ENCODE measurements around the gene RASGRF2.

RASGRF2 gene

DNA sequence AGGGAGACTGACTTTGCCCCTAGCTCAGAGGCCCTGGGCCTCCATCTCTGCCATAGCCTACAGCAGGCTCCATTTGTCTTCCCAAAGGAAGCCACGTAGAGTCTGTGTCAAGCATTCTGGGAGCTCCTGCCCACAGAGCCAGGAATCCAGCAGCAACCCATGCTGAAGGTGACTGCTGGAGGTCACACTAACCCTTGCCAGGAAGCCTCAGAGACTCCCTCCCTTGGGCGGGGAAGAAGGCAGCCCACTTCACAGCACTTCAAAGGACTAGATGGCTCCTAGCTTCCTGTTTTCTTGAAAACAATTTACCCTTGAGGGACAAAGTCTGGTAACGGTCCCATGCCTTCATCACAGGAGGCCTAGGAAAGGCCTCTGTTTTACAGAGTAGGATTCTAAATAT is 274.6 kb downstream of the RASGRF2 start:
- H3K27ac ChIP-seq (ENCODE audit: low read depth, low read length) = peak overlapping the region; percentile 9
- H3K4me2 ChIP-seq (ENCODE audit: low read length) = no peak overlapping the region
- H3K18ac ChIP-seq (ENCODE audit: low read length) = no peak overlapping the region
- no peak overlapping the region for H4K12ac ChIP-seq (ENCODE audit: low read depth, low read length)
- H2AFZ ChIP-seq (ENCODE audit: insufficient read depth, low read length, poor library complexity) = no peak overlapping the region
- H3K4me1 ChIP-seq (ENCODE audit: control insufficient read depth in 1 of 2, insufficient read depth in 2 of 2, low read length in 2 of 2) = peaks cover 18 to 26% of the 10 kb centered on the region in 2 experiments
- no peaks in the 10 kb centered on the region for H3K79me2 ChIP-seq (ENCODE audit: control insufficient read depth, insufficient read depth, low read length, poor library complexity)
- H3K27me3 ChIP-seq (ENCODE audit: insufficient read depth, low read length) = no peaks in the 10 kb centered on the region
- H2BK5ac ChIP-seq (ENCODE audit: low read depth, low read length, poor library complexity) = no peak overlapping the region
- peak overlapping the region; percentile 18 for H4K8ac ChIP-seq (ENCODE audit: low read depth, low read length)
- no peak overlapping the region for H3K4me3 ChIP-seq (ENCODE audit: low read depth, low read length)
- peaks cover 0 to 3% of the 10 kb centered on the region in 2 experiments for H3K36me3 ChIP-seq (ENCODE audit: control insufficient read depth in 1 of 2, insufficient read depth in 2 of 2, low read length in 2 of 2)
- DNase-seq = no peak
- H2BK120ac ChIP-seq (ENCODE audit: insufficient read depth, low read length, poor library complexity) = no peak overlapping the region
- H2BK12ac ChIP-seq (ENCODE audit: low read length) = no peak overlapping the region
- no peak overlapping the region for H2AK5ac ChIP-seq (ENCODE audit: low read length)
- no CpG with 5 or more reads among the region's 3 CpGs for WGBS (ENCODE audit: extremely low coverage, insufficient coverage, insufficient read length)
- no peak overlapping the region for H3K9ac ChIP-seq (ENCODE audit: low read length)
- H3K23ac ChIP-seq (ENCODE audit: low read length) = no peak overlapping the region
- H3K9me3 ChIP-seq (ENCODE audit: insufficient read depth, low read depth, low read length) = no peaks in the 10 kb centered on the region
- H3K79me1 ChIP-seq (ENCODE audit: low read length) = peaks cover 7% of the 10 kb centered on the region
- no peak overlapping the region for H3K14ac ChIP-seq (ENCODE audit: low read length)
- H4K91ac ChIP-seq (ENCODE audit: low read depth, low read length) = no peak overlapping the region
- H3K4ac ChIP-seq (ENCODE audit: low read depth, low read length) = no peak overlapping the region

DNA sequence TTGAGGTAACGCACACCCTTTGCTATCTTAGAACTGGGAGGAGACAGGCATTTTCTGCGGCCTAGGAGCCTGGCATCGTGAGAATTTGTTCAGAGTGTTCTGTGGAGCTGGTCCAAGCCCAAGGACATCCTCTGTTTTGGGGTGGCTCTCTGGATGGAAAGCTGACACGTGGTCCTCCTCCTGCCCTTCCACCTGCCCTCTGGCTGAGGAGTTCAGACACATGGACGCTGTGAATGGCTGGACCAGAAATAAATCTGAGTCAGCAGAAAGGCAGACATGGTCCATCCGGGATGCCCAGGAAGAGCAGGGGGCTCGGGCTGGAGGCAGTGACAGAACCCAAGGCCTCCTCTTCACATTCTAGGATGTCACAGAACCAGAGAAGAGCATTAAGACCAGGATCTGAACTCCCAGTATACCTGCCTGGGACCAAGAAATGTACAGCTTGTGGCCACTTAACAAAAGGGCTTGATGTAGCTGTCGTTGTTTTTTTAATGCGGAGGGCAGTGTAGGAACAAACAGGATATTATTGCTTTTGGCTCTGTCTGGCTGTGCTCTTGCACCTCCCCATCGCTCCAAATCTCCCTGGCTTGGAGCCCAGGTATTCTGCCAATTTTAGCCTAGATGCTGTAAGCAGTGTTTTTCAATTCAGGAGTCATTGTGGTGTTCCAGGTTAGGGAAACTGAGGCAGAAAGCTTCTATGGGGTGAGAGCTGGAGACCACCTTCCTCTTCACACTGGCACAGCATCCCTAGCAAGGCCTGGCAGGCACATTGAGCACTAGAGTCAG is 275.3 kb downstream of the RASGRF2 start:
- Histone ChIP-seq H2AFZ (ENCODE audit: insufficient read depth, low read length, poor library complexity) (no peak overlapping the region), H3K4me3 (ENCODE audit: low read depth, low read length) (no peak overlapping the region), H4K12ac (ENCODE audit: low read depth, low read length) (no peak overlapping the region), H3K79me2 (ENCODE audit: control insufficient read depth, insufficient read depth, low read length, poor library complexity) (no peaks in the 10 kb centered on the region), H3K23ac (ENCODE audit: low read length) (no peak overlapping the region), H3K4ac (ENCODE audit: low read depth, low read length) (no peak overlapping the region), H3K18ac (ENCODE audit: low read length) (no peak overlapping the region), H3K9ac (ENCODE audit: low read length) (no peak overlapping the region), H3K79me1 (ENCODE audit: low read length) (peaks cover 7% of the 10 kb centered on the region), H4K91ac (ENCODE audit: low read depth, low read length) (no peak overlapping the region), H4K8ac (ENCODE audit: low read depth, low read length) (no peak overlapping the region), H2BK120ac (ENCODE audit: insufficient read depth, low read length, poor library complexity) (no peak overlapping the region), H2BK5ac (ENCODE audit: low read depth, low read length, poor library complexity) (no peak overlapping the region), H3K9me3 (ENCODE audit: insufficient read depth, low read depth, low read length) (peaks cover 2% of the 10 kb centered on the region), H3K14ac (ENCODE audit: low read length) (no peak overlapping the region), H3K27ac (ENCODE audit: low read depth, low read length) (no peak overlapping the region), H3K4me1 (ENCODE audit: control insufficient read depth in 1 of 2, insufficient read depth in 2 of 2, low read length in 2 of 2) (peaks cover 18 to 30% of the 10 kb centered on the region in 2 experiments), H2AK5ac (ENCODE audit: low read length) (no peak overlapping the region), H3K36me3 (ENCODE audit: control insufficient read depth in 1 of 2, insufficient read depth in 2 of 2, low read length in 2 of 2) (peaks cover 0 to 3% of the 10 kb centered on the region in 2 experiments), H3K27me3 (ENCODE audit: insufficient read depth, low read length) (no peaks in the 10 kb centered on the region), H3K4me2 (ENCODE audit: low read length) (no peak overlapping the region), H2BK12ac (ENCODE audit: low read length) (no peak overlapping the region)
- no CpG with 5 or more reads among the region's 10 CpGs for WGBS (ENCODE audit: extremely low coverage, insufficient coverage, insufficient read length)
- DNase-seq = no peak

DNA sequence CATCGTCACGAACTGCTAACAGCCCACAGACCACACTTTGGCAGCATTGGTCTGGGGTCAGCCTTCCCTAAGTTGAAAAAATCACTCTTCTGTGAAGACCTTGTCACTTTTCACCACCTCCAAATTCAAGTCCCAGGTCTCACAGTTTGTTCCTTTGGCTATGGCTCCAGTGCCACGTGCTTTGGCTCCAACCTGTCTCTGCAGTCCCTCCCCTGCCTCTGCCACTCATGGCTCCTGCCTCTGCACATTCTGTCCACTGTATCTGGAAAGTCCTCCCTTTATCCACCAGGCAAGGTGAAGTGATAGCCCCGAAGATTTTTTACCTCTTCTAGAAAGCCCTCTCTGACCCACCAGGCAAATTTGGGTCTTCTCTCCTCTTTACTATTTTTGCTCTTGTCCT is 278.3 kb downstream of the RASGRF2 start:
- Histone ChIP-seq H4K8ac (ENCODE audit: low read depth, low read length) (no peak overlapping the region), H2BK12ac (ENCODE audit: low read length) (no peak overlapping the region), H3K18ac (ENCODE audit: low read length) (no peak overlapping the region), H3K14ac (ENCODE audit: low read length) (no peak overlapping the region), H4K12ac (ENCODE audit: low read depth, low read length) (no peak overlapping the region), H2BK120ac (ENCODE audit: insufficient read depth, low read length, poor library complexity) (no peak overlapping the region), H2BK5ac (ENCODE audit: low read depth, low read length, poor library complexity) (no peak overlapping the region), H3K79me1 (ENCODE audit: low read length) (peaks cover 10% of the 10 kb centered on the region), H3K4me3 (ENCODE audit: low read depth, low read length) (no peak overlapping the region), H3K4ac (ENCODE audit: low read depth, low read length) (no peak overlapping the region), H3K9ac (ENCODE audit: low read length) (no peak overlapping the region), H2AFZ (ENCODE audit: insufficient read depth, low read length, poor library complexity) (no peak overlapping the region), H3K27ac (ENCODE audit: low read depth, low read length) (no peak overlapping the region), H3K79me2 (ENCODE audit: control insufficient read depth, insufficient read depth, low read length, poor library complexity) (no peaks in the 10 kb centered on the region), H4K91ac (ENCODE audit: low read depth, low read length) (no peak overlapping the region), H3K27me3 (ENCODE audit: insufficient read depth, low read length) (no peaks in the 10 kb centered on the region), H2AK5ac (ENCODE audit: low read length) (no peak overlapping the region), H3K9me3 (ENCODE audit: insufficient read depth, low read depth, low read length) (peaks cover 2% of the 10 kb centered on the region), H3K23ac (ENCODE audit: low read length) (no peak overlapping the region), H3K36me3 (ENCODE audit: control insufficient read depth in 1 of 2, insufficient read depth in 2 of 2, low read length in 2 of 2) (peaks cover 0 to 3% of the 10 kb centered on the region in 2 experiments), H3K4me2 (ENCODE audit: low read length) (no peak overlapping the region), H3K4me1 (ENCODE audit: control insufficient read depth in 1 of 2, insufficient read depth in 2 of 2, low read length in 2 of 2) (peaks cover 17 to 34% of the 10 kb centered on the region in 2 experiments)
- DNase-seq = no peak
- no CpG with 5 or more reads among the region's 4 CpGs for WGBS (ENCODE audit: extremely low coverage, insufficient coverage, insufficient read length)

DNA sequence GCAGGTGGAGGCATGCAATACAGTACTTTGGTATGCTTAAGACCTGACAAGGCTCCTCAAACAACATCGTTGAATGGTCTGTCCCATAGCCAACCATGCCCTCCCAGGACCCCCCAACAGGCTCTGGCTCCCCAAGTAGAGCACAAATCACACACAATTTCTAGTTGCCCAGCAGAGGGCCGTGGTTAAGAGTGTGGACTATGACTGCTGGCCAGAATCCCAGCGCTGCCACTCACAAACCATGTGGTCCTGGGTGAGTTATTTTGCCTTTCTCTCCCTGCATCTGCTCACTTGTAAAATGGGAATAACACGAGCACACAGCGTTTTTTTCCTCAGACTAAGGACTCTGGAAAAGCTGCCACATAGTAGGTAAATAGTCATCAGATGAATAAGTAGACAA is 279.4 kb downstream of the RASGRF2 start:
- Histone ChIP-seq H3K9ac (ENCODE audit: low read length) (no peak overlapping the region), H4K91ac (ENCODE audit: low read depth, low read length) (no peak overlapping the region), H3K23ac (ENCODE audit: low read length) (no peak overlapping the region), H3K27me3 (ENCODE audit: insufficient read depth, low read length) (no peaks in the 10 kb centered on the region), H2BK5ac (ENCODE audit: low read depth, low read length, poor library complexity) (no peak overlapping the region), H3K36me3 (ENCODE audit: control insufficient read depth in 1 of 2, insufficient read depth in 2 of 2, low read length in 2 of 2) (peaks cover 2 to 3% of the 10 kb centered on the region in 2 experiments), H3K27ac (ENCODE audit: low read depth, low read length) (no peak overlapping the region), H3K4me2 (ENCODE audit: low read length) (no peak overlapping the region), H2BK12ac (ENCODE audit: low read length) (no peak overlapping the region), H3K79me2 (ENCODE audit: control insufficient read depth, insufficient read depth, low read length, poor library complexity) (no peaks in the 10 kb centered on the region), H4K8ac (ENCODE audit: low read depth, low read length) (no peak overlapping the region), H2BK120ac (ENCODE audit: insufficient read depth, low read length, poor library complexity) (no peak overlapping the region), H3K18ac (ENCODE audit: low read length) (no peak overlapping the region), H3K4ac (ENCODE audit: low read depth, low read length) (no peak overlapping the region), H3K14ac (ENCODE audit: low read length) (no peak overlapping the region), H3K79me1 (ENCODE audit: low read length) (peaks cover 5% of the 10 kb centered on the region), H4K12ac (ENCODE audit: low read depth, low read length) (no peak overlapping the region), H2AK5ac (ENCODE audit: low read length) (no peak overlapping the region), H3K4me1 (ENCODE audit: control insufficient read depth in 1 of 2, insufficient read depth in 2 of 2, low read length in 2 of 2) (peaks cover 10 to 27% of the 10 kb centered on the region in 2 experiments), H3K9me3 (ENCODE audit: insufficient read depth, low read depth, low read length) (peaks cover 2% of the 10 kb centered on the region), H3K4me3 (ENCODE audit: low read depth, low read length) (no peak overlapping the region), H2AFZ (ENCODE audit: insufficient read depth, low read length, poor library complexity) (no peak overlapping the region)
- WGBS (ENCODE audit: extremely low coverage, insufficient coverage, insufficient read length) = no CpG with 5 or more reads among the region's 5 CpGs
- no peak for DNase-seq

Measured in trophoblast cell (in vitro differentiated cells and primary cell).